ENCODE measurements around the gene AMPD2.

Gene AMPD2

GRCh38 chr1:109616391-109616790 is 3.2 kb upstream of the AMPD2 start:
- TF ChIP-seq ZNF565 (CRISPR knock-in tag; conservative IDR thresholded peaks at IDR 0.05; ENCODE audit: low read depth) (no peak), POU6F1 (CRISPR knock-in tag; IDR thresholded peaks at IDR 0.05; ENCODE audit: borderline replicate concordance, low read depth) (no peak), ESRRG (CRISPR knock-in tag; IDR thresholded peaks at IDR 0.05) (no peak)
- ATAC-seq: no peak

DNA sequence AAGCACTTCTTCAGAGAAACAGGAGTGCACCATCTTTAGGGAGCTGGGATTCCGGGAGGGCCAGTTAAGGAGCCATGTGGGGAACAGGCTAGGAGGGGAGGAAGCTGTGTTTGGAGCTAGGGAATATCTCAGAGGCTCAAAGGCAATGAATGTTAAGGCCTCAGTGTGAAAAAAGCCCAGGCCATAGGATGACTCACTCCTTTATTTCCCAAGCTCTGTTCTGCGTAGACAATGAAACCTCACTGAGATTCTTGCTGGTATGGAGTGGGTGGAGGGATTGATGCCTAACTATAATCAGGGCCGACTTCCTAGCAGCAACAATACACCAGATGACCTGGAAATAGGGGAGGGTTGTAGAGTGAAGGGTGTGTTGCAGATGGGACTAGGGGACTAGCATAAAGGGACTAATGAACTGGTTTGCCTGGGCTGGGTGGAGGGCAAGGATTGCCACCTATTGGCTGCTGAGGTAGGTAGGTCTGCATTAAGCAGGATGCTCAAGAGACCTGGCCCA is 2.3 kb upstream of the AMPD2 start:
- no peak for TF ChIP-seq ARNTL (CRISPR knock-in tag; IDR thresholded peaks at IDR 0.05; ENCODE audit: borderline replicate concordance, low read depth)
- TF ChIP-seq TOX (CRISPR knock-in tag; IDR thresholded peaks at IDR 0.05; ENCODE audit: borderline replicate concordance): no peak
- 0 out of 2 replicates have a peak, but pooled peaks have one; percentile 55 for TF ChIP-seq CSDC2 (CRISPR knock-in tag; IDR thresholded peaks at IDR 0.05)
- TF ChIP-seq TCF4 (CRISPR knock-in tag; IDR thresholded peaks at IDR 0.05; ENCODE audit: borderline replicate concordance): no peak
- peak; percentile 36 for ATAC-seq

DNA sequence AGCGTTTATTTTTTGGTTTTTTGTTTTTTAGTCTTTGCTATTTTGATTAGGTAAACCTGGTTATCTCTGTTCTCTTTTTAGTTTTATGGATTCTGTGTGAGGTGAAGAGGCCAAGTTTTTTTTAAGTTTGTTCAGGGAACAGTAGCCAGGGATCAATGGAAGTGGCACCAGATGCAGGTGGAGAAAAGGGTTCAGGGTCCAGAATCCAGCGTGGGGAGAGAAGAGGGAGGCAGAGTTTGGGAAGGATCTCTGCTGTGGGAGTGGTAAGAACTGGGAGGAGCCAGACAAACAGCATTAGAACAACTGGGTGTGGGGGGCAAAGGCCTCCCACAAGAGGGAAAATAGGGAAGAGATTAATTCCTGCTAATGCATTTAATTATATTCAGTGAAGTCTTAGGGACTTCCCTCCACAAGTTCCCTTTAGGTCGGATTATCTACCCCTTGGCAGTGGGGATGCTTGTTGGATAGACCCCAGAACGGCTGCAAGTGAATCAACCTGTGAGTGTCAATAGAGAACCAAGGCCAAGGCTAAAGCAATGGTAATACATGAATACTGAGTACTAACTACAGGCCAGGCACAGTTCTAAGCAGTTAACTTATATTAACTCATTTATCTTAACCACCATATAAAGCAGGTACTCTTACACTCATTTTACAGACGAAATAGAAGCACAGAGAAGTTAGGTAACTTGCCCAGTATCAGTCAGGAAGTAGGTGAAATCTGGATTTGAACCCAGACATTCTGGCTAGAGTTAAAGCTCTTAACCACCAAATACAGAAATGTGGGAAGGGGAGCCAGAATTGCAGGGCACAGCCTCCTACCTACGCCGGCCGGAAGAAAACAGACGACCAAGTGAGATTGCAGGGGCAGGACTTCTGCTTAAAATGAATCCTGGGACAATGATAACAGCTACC is 719 bp upstream of the AMPD2 start:
- no peak for ATAC-seq
- TF ChIP-seq ISL1 (CRISPR knock-in tag; IDR thresholded peaks at IDR 0.05): no peak
- no peak for TF ChIP-seq ARNTL (CRISPR knock-in tag; IDR thresholded peaks at IDR 0.05; ENCODE audit: borderline replicate concordance, low read depth)
- TF ChIP-seq TCF4 (CRISPR knock-in tag; IDR thresholded peaks at IDR 0.05; ENCODE audit: borderline replicate concordance): no peak
- no peak for TF ChIP-seq POU6F1 (CRISPR knock-in tag; IDR thresholded peaks at IDR 0.05; ENCODE audit: borderline replicate concordance, low read depth)
- TF ChIP-seq GLIS3 (CRISPR knock-in tag; IDR thresholded peaks at IDR 0.05): no peak
- no peak for TF ChIP-seq ESRRG (CRISPR knock-in tag; IDR thresholded peaks at IDR 0.05)
- TF ChIP-seq, protein P1, sequence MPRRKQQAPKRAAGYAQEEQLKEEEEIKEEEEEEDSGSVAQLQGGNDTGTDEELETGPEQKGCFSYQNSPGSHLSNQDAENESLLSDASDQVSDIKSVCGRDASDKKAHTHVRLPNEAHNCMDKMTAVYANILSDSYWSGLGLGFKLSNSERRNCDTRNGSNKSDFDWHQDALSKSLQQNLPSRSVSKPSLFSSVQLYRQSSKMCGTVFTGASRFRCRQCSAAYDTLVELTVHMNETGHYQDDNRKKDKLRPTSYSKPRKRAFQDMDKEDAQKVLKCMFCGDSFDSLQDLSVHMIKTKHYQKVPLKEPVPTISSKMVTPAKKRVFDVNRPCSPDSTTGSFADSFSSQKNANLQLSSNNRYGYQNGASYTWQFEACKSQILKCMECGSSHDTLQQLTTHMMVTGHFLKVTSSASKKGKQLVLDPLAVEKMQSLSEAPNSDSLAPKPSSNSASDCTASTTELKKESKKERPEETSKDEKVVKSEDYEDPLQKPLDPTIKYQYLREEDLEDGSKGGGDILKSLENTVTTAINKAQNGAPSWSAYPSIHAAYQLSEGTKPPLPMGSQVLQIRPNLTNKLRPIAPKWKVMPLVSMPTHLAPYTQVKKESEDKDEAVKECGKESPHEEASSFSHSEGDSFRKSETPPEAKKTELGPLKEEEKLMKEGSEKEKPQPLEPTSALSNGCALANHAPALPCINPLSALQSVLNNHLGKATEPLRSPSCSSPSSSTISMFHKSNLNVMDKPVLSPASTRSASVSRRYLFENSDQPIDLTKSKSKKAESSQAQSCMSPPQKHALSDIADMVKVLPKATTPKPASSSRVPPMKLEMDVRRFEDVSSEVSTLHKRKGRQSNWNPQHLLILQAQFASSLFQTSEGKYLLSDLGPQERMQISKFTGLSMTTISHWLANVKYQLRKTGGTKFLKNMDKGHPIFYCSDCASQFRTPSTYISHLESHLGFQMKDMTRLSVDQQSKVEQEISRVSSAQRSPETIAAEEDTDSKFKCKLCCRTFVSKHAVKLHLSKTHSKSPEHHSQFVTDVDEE (CRISPR knock-in tag; IDR thresholded peaks at IDR 0.05): no peak
- TF ChIP-seq ZNF70 (CRISPR knock-in tag; IDR thresholded peaks at IDR 0.05): no peak
- no peak for TF ChIP-seq ZNF565 (CRISPR knock-in tag; conservative IDR thresholded peaks at IDR 0.05; ENCODE audit: low read depth)
- TF ChIP-seq ZFP30 (CRISPR knock-in tag; IDR thresholded peaks at IDR 0.05): no peak

DNA sequence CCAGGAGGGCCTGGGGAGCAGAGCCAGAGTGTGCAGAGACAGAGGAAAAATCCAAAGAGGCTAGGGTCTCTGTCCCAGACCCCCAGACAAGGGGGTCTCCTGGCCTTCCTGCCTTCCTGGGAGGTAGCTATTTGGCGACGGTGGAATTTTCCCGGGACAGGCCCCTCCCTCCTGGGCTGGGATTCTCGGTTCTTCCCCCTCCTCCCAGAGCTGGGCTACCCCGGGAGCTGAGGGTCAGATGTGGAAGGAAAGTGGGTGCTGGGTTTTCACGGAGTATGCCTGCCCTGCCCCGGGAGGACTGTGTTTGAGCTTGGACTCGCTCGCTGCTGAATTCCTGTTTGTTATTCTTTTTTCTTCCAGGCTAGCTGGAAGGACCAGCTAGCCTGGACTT is 759 bp downstream of the AMPD2 start:
- ATAC-seq: peak; percentile 56
- TF ChIP-seq ZC3H10 (CRISPR knock-in tag; IDR thresholded peaks at IDR 0.05) (no peak), CSDC2 (CRISPR knock-in tag; IDR thresholded peaks at IDR 0.05) (no peak), RARB (CRISPR knock-in tag; IDR thresholded peaks at IDR 0.05) (no peak), CREB5 (CRISPR knock-in tag; IDR thresholded peaks at IDR 0.05; ENCODE audit: low read depth) (no peak), TCF4 (CRISPR knock-in tag; IDR thresholded peaks at IDR 0.05; ENCODE audit: borderline replicate concordance) (no peak), ZNF70 (CRISPR knock-in tag; IDR thresholded peaks at IDR 0.05) (no peak), PPARA (CRISPR knock-in tag; IDR thresholded peaks at IDR 0.05; ENCODE audit: borderline replicate concordance) (no peak), CSRNP3 (CRISPR knock-in tag; IDR thresholded peaks at IDR 0.05) (no peak), ZNF8 (CRISPR knock-in tag; IDR thresholded peaks at IDR 0.05) (no peak), ZNF565 (CRISPR knock-in tag; conservative IDR thresholded peaks at IDR 0.05; ENCODE audit: low read depth) (no peak), BACH2 (CRISPR knock-in tag; IDR thresholded peaks at IDR 0.05; ENCODE audit: borderline replicate concordance) (no peak), SNAI2 (CRISPR knock-in tag; IDR thresholded peaks at IDR 0.05) (no peak), ESRRG (CRISPR knock-in tag; IDR thresholded peaks at IDR 0.05) (no peak), POU6F1 (CRISPR knock-in tag; IDR thresholded peaks at IDR 0.05; ENCODE audit: borderline replicate concordance, low read depth) (no peak), ZFP30 (CRISPR knock-in tag; IDR thresholded peaks at IDR 0.05) (no peak), GLIS3 (CRISPR knock-in tag; IDR thresholded peaks at IDR 0.05) (no peak), TOX (CRISPR knock-in tag; IDR thresholded peaks at IDR 0.05; ENCODE audit: borderline replicate concordance) (no peak), ISL1 (CRISPR knock-in tag; IDR thresholded peaks at IDR 0.05) (no peak)

Data from SK-N-SH treated with all-trans-retinoic acid at 6 μM for 48 hours (cell line).